OCI-LY1 (cell line): ENCODE data around the gene TPBG.

Experiments
- CTCF ChIP-seq: fragments of 200-600 bp; sonication (generic), shearing (Covaris generic); IDR thresholded peaks from 2 replicates; pipeline ENCODE4 v1.5.1; 2017; ENCODE audit warnings: mild to moderate bottlenecking, antibody characterized with exemption, low read length, moderate library complexity, mixed read lengths
- EZH2 ChIP-seq: fragments of 200-600 bp; sonication (generic), shearing (Covaris generic); IDR thresholded peaks from 2 replicates; pipeline ENCODE4 v1.8.0; 2017; ENCODE audit warnings: borderline replicate concordance, mixed run types, mild to moderate bottlenecking, antibody characterized with exemption, low read length, moderate library complexity, mixed read lengths

- no peak for TF ChIP-seq CTCF
- TF ChIP-seq EZH2, result no peak
Measured at GRCh38 chr6:82372656-82373055, 9.0 kb downstream of the TPBG start.
